Measurements from ENCODE around the gene PRKCE. TPM values are rescaled to one million over a fixed set of nuclear protein-coding genes. Genes with fewer than 3 reads are reported as not detected.

The PRKCE gene
- total RNA-seq, 3 donors from 2014 or later (not counting 1 experiment from before 2014, with no cell fraction given), result 35.2 to 42.1 (median 38.6) TPM

DNA sequence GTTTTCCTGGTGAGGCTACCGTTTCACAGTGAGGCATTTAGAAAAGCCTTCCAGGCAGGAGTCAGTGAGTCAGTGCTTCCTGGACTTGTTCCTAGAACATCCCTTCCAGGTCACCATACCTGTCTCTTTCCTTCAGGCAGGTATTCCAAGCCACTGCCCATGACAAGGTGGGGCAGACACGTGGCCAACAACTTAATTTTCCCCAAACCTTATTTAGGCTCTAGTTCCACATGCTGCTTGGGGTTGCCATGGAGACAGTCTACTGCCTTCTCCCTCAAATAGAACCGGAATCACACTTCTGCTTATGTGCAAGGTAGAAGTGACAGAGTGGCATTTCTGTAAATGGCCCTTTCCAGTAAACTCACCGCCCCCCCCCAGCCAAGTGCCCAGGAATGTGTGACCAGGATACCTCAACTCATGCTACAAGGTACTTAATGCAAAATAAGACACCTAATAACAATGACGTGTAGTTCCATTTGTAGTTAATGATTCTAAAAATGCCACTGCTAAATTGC lies 258.3 kb downstream of the PRKCE start:
- ATAC-seq, result no peak
- H3K27me3 ChIP-seq (ENCODE audit: control insufficient read depth, insufficient read depth, low read length), result no peaks in the 10 kb centered on the region
- Mint-ChIP-seq H3K9me3 (no peaks in the 10 kb centered on the region), H3K36me3 (no peaks in the 10 kb centered on the region), H3K27ac (no peak overlapping the region), H3K27me3 (ENCODE audit: low read depth in 2 of 2) (no peaks in the 10 kb centered on the region), H3K4me1 (peaks cover 16 to 21% of the 10 kb centered on the region in 2 donors), H3K4me3 (no peak overlapping the region)
- peaks cover 8% of the 10 kb centered on the region for H3K4me1 ChIP-seq (ENCODE audit: control insufficient read depth, insufficient read depth, low read length)
- H3K36me3 ChIP-seq (ENCODE audit: control insufficient read depth, insufficient read depth, low read length), result no peaks in the 10 kb centered on the region
- TF ChIP-seq, protein P1, sequence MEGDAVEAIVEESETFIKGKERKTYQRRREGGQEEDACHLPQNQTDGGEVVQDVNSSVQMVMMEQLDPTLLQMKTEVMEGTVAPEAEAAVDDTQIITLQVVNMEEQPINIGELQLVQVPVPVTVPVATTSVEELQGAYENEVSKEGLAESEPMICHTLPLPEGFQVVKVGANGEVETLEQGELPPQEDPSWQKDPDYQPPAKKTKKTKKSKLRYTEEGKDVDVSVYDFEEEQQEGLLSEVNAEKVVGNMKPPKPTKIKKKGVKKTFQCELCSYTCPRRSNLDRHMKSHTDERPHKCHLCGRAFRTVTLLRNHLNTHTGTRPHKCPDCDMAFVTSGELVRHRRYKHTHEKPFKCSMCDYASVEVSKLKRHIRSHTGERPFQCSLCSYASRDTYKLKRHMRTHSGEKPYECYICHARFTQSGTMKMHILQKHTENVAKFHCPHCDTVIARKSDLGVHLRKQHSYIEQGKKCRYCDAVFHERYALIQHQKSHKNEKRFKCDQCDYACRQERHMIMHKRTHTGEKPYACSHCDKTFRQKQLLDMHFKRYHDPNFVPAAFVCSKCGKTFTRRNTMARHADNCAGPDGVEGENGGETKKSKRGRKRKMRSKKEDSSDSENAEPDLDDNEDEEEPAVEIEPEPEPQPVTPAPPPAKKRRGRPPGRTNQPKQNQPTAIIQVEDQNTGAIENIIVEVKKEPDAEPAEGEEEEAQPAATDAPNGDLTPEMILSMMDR (IDR thresholded peaks at IDR 0.05), result no peak
- DNase-seq, result no peak
- H3K27ac ChIP-seq (ENCODE audit: low read length), result no peak overlapping the region
- intact Hi-C loops (cut with micrococcal nuclease), result loop anchor here (5.0 kb wide), 1 partner anchor 1377 kb away; no protein-coding TSS in a partner anchor
- H3K4me3 ChIP-seq (ENCODE audit: low read length), result no peak overlapping the region
- 22% methylated on average over 5 of the region's 5 CpGs for WGBS (ENCODE audit: insufficient coverage)
- H3K9me3 ChIP-seq (ENCODE audit: control insufficient read depth, insufficient read depth, low read length), result no peaks in the 10 kb centered on the region

DNA sequence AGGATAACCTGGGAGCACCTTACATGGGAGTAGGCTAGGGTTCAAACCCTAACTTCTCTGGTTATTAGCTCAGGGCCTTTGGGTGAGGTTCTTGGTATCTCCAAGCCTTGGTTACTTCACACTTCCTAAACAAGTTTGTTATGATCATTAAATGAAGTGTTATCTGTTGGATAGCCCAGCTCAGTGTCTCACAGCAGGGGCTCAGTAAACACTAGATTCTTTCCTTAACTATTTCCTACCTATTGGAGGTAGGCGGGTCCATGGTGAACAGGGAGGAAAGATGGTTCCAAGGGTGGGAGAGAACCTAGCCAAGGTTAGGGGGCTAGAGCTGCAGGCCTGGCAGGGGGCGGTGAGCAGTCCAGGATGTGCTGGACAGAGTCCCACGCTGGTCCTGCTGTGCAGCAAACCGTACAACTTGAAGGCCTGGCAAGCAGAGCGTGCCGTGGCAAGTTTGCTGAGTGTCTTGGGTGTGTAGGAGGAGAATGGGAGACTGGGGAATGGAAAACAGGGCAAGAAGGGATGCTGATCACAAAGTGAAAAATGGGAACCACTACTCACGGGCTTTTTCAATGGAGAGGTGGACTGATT lies 259.1 kb downstream of the PRKCE start:
- no peaks in the 10 kb centered on the region for H3K36me3 Mint-ChIP-seq
- H3K27ac Mint-ChIP-seq, result no peak overlapping the region
- H3K9me3 Mint-ChIP-seq, result no peaks in the 10 kb centered on the region
- TF ChIP-seq, protein P1 (IDR thresholded peaks at IDR 0.05), result no peak
- WGBS (ENCODE audit: insufficient coverage), result 92% methylated on average over 7 of the region's 7 CpGs
- H3K4me1 ChIP-seq (ENCODE audit: control insufficient read depth, insufficient read depth, low read length), result peaks cover 8% of the 10 kb centered on the region
- no peaks in the 10 kb centered on the region for H3K27me3 Mint-ChIP-seq (ENCODE audit: low read depth in 2 of 2)
- no peak overlapping the region for H3K4me3 Mint-ChIP-seq
- no peaks in the 10 kb centered on the region for H3K36me3 ChIP-seq (ENCODE audit: control insufficient read depth, insufficient read depth, low read length)
- intact Hi-C loops (cut with micrococcal nuclease), result loop anchor here (5.0 kb wide), 1 partner anchor 1378 kb away; no protein-coding TSS in a partner anchor
- ATAC-seq (no peak), DNase-seq (no peak)
- H3K9me3 ChIP-seq (ENCODE audit: control insufficient read depth, insufficient read depth, low read length), result no peaks in the 10 kb centered on the region
- no peaks in the 10 kb centered on the region for H3K27me3 ChIP-seq (ENCODE audit: control insufficient read depth, insufficient read depth, low read length)
- no peak overlapping the region for H3K4me3 ChIP-seq (ENCODE audit: low read length)
- peaks cover 17 to 22% of the 10 kb centered on the region in 2 donors for H3K4me1 Mint-ChIP-seq
- H3K27ac ChIP-seq (ENCODE audit: low read length), result no peak overlapping the region

GRCh38 chr2:45911538-45911937 lies 260.1 kb downstream of the PRKCE start:
- intact Hi-C loops (cut with micrococcal nuclease), result loop anchor here (5.0 kb wide), 1 partner anchor 1379 kb away; no protein-coding TSS in a partner anchor
- Histone ChIP-seq H3K4me1 (ENCODE audit: control insufficient read depth, insufficient read depth, low read length) (peaks cover 8% of the 10 kb centered on the region), H3K36me3 (ENCODE audit: control insufficient read depth, insufficient read depth, low read length) (no peaks in the 10 kb centered on the region), H3K27me3 (ENCODE audit: control insufficient read depth, insufficient read depth, low read length) (no peaks in the 10 kb centered on the region), H3K27ac (ENCODE audit: low read length) (no peak overlapping the region), H3K9me3 (ENCODE audit: control insufficient read depth, insufficient read depth, low read length) (no peaks in the 10 kb centered on the region), H3K4me3 (ENCODE audit: low read length) (no peak overlapping the region)
- peaks cover 21 to 26% of the 10 kb centered on the region in 2 donors for H3K4me1 Mint-ChIP-seq
- H3K9me3 Mint-ChIP-seq, result no peaks in the 10 kb centered on the region
- TF ChIP-seq, protein P1 (IDR thresholded peaks at IDR 0.05), result no peak
- no peak overlapping the region for H3K4me3 Mint-ChIP-seq
- H3K27me3 Mint-ChIP-seq (ENCODE audit: low read depth in 2 of 2), result no peaks in the 10 kb centered on the region
- no peak for DNase-seq
- 94% methylated on average over 3 of the region's 3 CpGs for WGBS (ENCODE audit: insufficient coverage)
- no peaks in the 10 kb centered on the region for H3K36me3 Mint-ChIP-seq
- H3K27ac Mint-ChIP-seq, result no peak overlapping the region
- ATAC-seq, result no peak
